ENCODE results near the gene UIMC1. TPM values are rescaled to one million over a fixed set of nuclear protein-coding genes. Genes with fewer than 3 reads are reported as not detected.

The UIMC1 gene
- total RNA-seq, 1 experiment from 2014 or later = 53.0 TPM

GRCh38 chr5:176868126-176868525 lies 138.5 kb downstream of the UIMC1 start:
- no CpG with 5 or more reads among the region's 14 CpGs for WGBS (ENCODE audit: extremely low coverage, insufficient read length, low lambda C conversion rate)
- Histone ChIP-seq H3K79me2 (ENCODE audit: insufficient read depth, low read length) (no peaks in the 10 kb centered on the region), H2AFZ (ENCODE audit: low read length) (no peak overlapping the region), H2BK5ac (ENCODE audit: insufficient read length, low read length) (no peak overlapping the region), H3K79me1 (ENCODE audit: insufficient read depth, low read depth, low read length, poor library complexity, severe bottlenecking) (no peaks in the 10 kb centered on the region), H2BK20ac (ENCODE audit: low read depth, low read length, poor library complexity, severe bottlenecking) (no peak overlapping the region), H2AK5ac (ENCODE audit: insufficient read length, low read length) (no peak overlapping the region), H3K27ac (ENCODE audit: insufficient read length, low read depth, low read length) (no peak overlapping the region), H3K4me2 (ENCODE audit: insufficient read depth, insufficient read length, low read length) (no peak overlapping the region), H3K23ac (ENCODE audit: insufficient read length, low read depth, low read length) (no peak overlapping the region), H3K4ac (ENCODE audit: low read depth, low read length) (no peak overlapping the region), H3K23me2 (ENCODE audit: insufficient read length, low read depth, low read length, poor library complexity, severe bottlenecking) (no peaks in the 10 kb centered on the region), H3T11ph (ENCODE audit: low read length) (no peak overlapping the region), H4K91ac (ENCODE audit: insufficient read length, low read depth, low read length) (no peak overlapping the region), H3K9me3 (ENCODE audit: control insufficient read depth, low read depth, low read length) (no peaks in the 10 kb centered on the region), H4K5ac (ENCODE audit: insufficient read length, low read depth, low read length) (no peak overlapping the region), H3K18ac (ENCODE audit: insufficient read length, low read depth, low read length) (no peak overlapping the region), H4K8ac (replicated peaks; ENCODE audit: insufficient read length, low read depth, low read length) (no peak overlapping the region), H3K27me3 (ENCODE audit: insufficient read depth, low read length) (no peaks in the 10 kb centered on the region), H2BK15ac (ENCODE audit: low read depth, low read length) (no peak overlapping the region), H3K14ac (ENCODE audit: insufficient read depth, low read length) (no peak overlapping the region), H3K9ac (ENCODE audit: extremely low read depth, insufficient read length, low read length) (no peak overlapping the region), H3K4me1 (ENCODE audit: insufficient read depth, low read length) (peaks cover 2% of the 10 kb centered on the region; the same call in 1 of the 2 replicates), H4K20me1 (ENCODE audit: control insufficient read depth, insufficient read depth, insufficient read length) (peaks cover 4% of the 10 kb centered on the region), H2BK12ac (ENCODE audit: insufficient read length, low read depth, low read length) (no peak overlapping the region), H2BK120ac (ENCODE audit: low read depth, low read length, poor library complexity, severe bottlenecking) (no peak overlapping the region), H3K56ac (ENCODE audit: insufficient read length, low read depth, low read length) (no peak overlapping the region)
- Mint-ChIP-seq H3K27me3 (ENCODE audit: low read depth) (peaks cover 4% of the 10 kb centered on the region), H3K9me3 (no peaks in the 10 kb centered on the region), H3K27ac (no peak overlapping the region; a peak in 1 of 7 replicates), H3K4me3 (no peak overlapping the region), H3K4me1 (peaks cover 25 to 37% of the 10 kb centered on the region in 2 experiments), H3K36me3 (ENCODE audit: insufficient read depth in 1 of 3, low read depth in 3 of 3) (no peaks in the 10 kb centered on the region)
- TF ChIP-seq, protein P1, sequence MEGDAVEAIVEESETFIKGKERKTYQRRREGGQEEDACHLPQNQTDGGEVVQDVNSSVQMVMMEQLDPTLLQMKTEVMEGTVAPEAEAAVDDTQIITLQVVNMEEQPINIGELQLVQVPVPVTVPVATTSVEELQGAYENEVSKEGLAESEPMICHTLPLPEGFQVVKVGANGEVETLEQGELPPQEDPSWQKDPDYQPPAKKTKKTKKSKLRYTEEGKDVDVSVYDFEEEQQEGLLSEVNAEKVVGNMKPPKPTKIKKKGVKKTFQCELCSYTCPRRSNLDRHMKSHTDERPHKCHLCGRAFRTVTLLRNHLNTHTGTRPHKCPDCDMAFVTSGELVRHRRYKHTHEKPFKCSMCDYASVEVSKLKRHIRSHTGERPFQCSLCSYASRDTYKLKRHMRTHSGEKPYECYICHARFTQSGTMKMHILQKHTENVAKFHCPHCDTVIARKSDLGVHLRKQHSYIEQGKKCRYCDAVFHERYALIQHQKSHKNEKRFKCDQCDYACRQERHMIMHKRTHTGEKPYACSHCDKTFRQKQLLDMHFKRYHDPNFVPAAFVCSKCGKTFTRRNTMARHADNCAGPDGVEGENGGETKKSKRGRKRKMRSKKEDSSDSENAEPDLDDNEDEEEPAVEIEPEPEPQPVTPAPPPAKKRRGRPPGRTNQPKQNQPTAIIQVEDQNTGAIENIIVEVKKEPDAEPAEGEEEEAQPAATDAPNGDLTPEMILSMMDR (conservative IDR thresholded peaks at IDR 0.05) = no peak
- DNase-seq = no peak

All from H9 (cell line).